Peyer's patch (tissue), 4 donors: ENCODE measurements around the gene CACNA1I.

ENCODE experiments used
- POLR2A ChIP-seq, 2 donors: fragments of 450-650 bp; IDR thresholded peaks; one replicate each; pipeline ENCODE4 v1.5.1; 2017; ENCODE audit warnings: antibody characterized with exemption in 2 of 2, mild to moderate bottlenecking in 2 of 2, moderate library complexity in 2 of 2
- TF ChIP-seq, protein P1 (sequence below), 6 experiments: fragments of 450-650 bp in 4 of 6; fragments of 200-600 bp in 2 of 6; sonication (generic) in 1 of 6; IDR thresholded peaks; one replicate each; pipeline ENCODE4 v1.5.1; 2017 to 2019; ENCODE audit warnings: antibody characterized with exemption in 6 of 6, mild to moderate bottlenecking in 3 of 6, moderate library complexity in 1 of 6

- TF ChIP-seq, protein P1, sequence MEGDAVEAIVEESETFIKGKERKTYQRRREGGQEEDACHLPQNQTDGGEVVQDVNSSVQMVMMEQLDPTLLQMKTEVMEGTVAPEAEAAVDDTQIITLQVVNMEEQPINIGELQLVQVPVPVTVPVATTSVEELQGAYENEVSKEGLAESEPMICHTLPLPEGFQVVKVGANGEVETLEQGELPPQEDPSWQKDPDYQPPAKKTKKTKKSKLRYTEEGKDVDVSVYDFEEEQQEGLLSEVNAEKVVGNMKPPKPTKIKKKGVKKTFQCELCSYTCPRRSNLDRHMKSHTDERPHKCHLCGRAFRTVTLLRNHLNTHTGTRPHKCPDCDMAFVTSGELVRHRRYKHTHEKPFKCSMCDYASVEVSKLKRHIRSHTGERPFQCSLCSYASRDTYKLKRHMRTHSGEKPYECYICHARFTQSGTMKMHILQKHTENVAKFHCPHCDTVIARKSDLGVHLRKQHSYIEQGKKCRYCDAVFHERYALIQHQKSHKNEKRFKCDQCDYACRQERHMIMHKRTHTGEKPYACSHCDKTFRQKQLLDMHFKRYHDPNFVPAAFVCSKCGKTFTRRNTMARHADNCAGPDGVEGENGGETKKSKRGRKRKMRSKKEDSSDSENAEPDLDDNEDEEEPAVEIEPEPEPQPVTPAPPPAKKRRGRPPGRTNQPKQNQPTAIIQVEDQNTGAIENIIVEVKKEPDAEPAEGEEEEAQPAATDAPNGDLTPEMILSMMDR (IDR thresholded peaks at IDR 0.05), result no peak
- no peak for TF ChIP-seq POLR2A (IDR thresholded peaks at IDR 0.05)
Measured at GRCh38 chr22:39661501-39661841, 90.9 kb downstream of the CACNA1I start.
